Transverse colon (tissue), 3 donors: ENCODE results near the gene THAP9.

Experiments
- CTCF ChIP-seq, 5 experiments: fragments of 200-600 bp in 3 of 5; fragments of 450-650 bp in 2 of 5; sonication (generic) in 3 of 5; IDR thresholded peaks; 1 replicate in 2 of 5; 2 replicates in 3 of 5; pipeline ENCODE4 v1.5.1; 2016 to 2017; ENCODE audit warnings: antibody characterized with exemption in 5 of 5, inconsistent platforms in 3 of 5, mild to moderate bottlenecking in 2 of 5, moderate library complexity in 1 of 5
- EP300 ChIP-seq: sonication (generic); formaldehyde crosslinking; IDR thresholded peaks from one replicate; pipeline ENCODE4 v1.6.1; 2017; ENCODE audit warnings: antibody characterized with exemption, low read depth
- POLR2A ChIP-seq: fragments of 450-650 bp; IDR thresholded peaks from one replicate; pipeline ENCODE4 v1.6.1; 2016; ENCODE audit warnings: antibody characterized with exemption, mild to moderate bottlenecking, moderate library complexity

GRCh38 chr4:82886147-82886942, 14.2 kb upstream of the THAP9 start:
- TF ChIP-seq CTCF (IDR thresholded peaks at IDR 0.05) (no peak), POLR2A (no peak), EP300 (no peak)
